NAMALWA (cell line): Measurements from ENCODE around the gene GCK.
"Not testable (repeated sequence)": the region's sequence is repeated elsewhere in the genome, so short reads cannot be mapped to it uniquely, and the experiment has no call there.

Source experiments
- DNase-seq: peaks from one replicate; pipeline ENCODE4 v3.0.0-alpha.2; 2015; ENCODE audit warnings: low spot score

Gene GCK

GRCh38 chr7:44141221-44141850 is 47.9 kb downstream of the GCK start, which contains the start of gene MYL7:
Gene MYL7, minus strand, starts transcription at chr7:44141332. Its CDS starts 27 bp downstream, at chr7:44141305.
- DNase-seq, result no peak

- DNase-seq, result no peak
Measured at GRCh38 chr7:44140341-44140740, 48.9 kb downstream of the GCK start.

DNA sequence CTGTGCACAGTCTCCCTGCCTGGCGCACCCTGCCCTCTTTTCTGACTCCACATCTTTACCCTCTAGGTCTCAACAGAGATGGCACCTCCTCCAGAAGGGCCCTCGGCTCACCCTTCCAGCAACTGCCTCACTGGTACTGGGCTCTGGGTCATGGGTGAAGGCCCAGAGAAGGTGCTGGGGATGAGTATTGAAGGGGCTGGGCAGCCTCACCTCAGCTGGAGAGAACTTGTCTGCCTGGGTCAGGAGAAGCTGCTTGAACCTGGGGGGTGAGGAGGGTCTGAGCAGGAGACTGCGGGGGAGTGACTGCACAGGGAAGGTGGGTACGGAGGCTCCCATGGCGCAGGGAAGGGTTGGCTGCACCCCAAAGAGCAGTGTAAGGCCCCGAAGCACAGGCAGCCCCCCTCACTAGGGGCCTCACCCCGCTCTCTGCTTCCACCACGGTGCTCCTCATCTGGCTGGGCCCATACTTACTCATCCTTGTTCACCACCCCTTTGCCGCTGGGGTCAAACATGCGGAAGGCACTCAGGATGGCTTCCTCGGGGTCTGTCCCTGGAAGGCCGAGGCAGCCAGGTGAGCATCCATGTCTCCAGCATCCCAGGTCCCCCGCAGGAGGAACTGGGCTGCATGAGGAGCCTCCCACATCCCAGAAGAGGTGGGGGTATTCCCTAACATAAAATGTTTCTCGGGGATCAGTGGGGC is 49.8 kb downstream of the GCK start:
- no peak for DNase-seq

GRCh38 chr7:44138698-44139097 is 50.5 kb downstream of the GCK start:
- DNase-seq, result no peak

- no peak for DNase-seq
Measured at GRCh38 chr7:44136731-44137130, 52.5 kb downstream of the GCK start.

- DNase-seq, result no peak
Measured at GRCh38 chr7:44134943-44135628, 54.2 kb downstream of the GCK start.

- no peak for DNase-seq
Measured at GRCh38 chr7:44133295-44133694, 55.9 kb downstream of the GCK start.

GRCh38 chr7:44132039-44132438 is 57.2 kb downstream of the GCK start:
- no peak for DNase-seq

- DNase-seq, result peak; percentile 68
Measured at GRCh38 chr7:44131173-44132029, 57.8 kb downstream of the GCK start.

- no peak for DNase-seq
Measured at GRCh38 chr7:44128721-44129582, 60.3 kb downstream of the GCK start.

DNA sequence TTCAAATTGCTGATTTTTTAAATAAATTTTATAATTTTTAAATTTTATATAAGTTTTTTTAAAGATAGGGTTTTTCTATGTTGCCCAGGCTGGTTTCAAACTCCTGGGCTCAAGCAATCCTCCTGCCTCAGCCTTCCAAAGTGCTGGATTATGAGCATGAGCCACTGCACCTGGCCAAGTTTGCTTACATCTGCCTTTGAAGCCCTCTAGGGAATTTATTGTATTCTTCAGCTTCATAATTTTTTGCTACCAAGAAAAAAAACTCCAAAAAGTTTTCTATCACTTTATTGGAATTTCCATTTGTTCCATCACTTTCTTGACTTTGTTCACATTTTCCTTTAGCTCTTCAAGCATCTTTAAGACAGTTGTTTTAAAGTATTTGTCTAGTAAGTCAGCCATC is 62.1 kb downstream of the GCK start:
- DNase-seq, result peak; percentile 61

- DNase-seq, result not testable (repeated sequence)
Measured at GRCh38 chr7:44126574-44126973, 62.7 kb downstream of the GCK start.

DNA sequence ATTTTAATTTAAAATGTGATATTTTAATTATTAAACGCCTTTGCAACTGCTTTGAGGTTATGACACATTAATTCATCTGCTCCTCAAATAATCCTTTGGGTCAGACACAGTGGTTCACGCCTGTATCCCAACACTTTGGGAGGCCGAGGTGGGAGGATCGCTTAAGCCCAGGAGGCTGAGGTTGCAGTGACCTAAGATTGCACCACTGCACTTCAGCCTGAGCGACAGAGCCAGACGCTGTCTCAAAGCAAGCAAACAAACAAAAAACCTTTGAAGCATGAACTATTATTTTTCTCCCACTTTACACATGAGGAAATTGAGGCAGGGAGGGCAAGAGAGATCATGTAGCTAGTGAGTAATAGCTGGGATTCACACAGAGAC is 64.4 kb downstream of the GCK start:
- peak; percentile 25 for DNase-seq

GRCh38 chr7:44123190-44124003 is 65.8 kb downstream of the GCK start, which contains the start of gene POLD2:
Gene POLD2, minus strand, starts transcription at chr7:44123548. Its CDS starts 1,495 bp downstream, at chr7:44122053.
- peak; percentile 99 for DNase-seq

DNA sequence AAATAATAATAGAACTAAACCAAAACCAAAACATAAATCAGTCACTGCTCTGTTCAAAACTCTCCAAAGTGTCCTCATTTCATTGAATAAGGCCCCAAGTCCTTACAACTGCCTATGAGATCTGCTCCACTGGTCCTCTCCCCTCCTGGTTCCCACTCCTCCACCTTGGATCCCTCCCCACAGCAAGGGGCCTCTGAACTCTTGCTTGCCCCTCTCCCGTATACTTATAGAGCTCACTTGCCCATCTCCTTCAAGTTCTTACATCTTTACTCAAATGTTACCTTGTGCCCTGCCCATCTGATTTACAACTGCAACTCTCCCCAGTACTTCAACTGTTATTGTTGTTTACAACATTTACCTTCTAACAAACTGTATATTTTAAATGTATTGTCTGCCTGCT is 66.7 kb downstream of the GCK start:
- peak; percentile 47 for DNase-seq

DNA sequence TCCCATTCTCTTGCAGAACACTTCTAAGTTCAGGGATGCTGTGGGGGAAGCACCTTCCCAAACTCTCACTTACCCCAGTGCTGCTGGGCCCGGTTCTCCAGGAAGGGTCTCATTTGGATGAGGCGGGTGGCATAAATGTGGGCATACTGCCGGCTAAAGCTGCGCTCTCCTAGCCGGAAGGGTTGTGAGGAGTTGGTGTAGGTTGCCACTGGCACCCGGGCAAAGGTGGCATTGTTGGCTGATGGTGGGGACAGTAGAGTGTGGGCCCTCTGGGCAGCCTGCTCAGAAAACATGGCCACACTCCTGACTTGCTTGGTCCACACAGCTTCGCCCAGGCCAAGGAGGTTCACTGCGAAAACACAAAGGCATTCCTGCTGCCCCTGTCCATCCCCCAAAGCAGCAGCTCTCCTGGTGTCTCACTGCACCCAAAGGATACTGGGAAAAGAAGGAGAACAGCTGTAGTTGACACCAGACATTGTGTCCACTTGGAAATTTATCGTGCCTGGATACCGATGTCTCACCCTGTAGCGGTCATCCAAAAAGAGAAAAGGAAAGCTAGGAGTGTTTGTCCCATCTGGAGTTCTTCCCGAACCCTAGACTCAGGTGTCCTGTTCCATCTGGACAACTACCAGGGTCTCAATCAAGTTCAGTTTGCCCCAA is 67.3 kb downstream of the GCK start:
- no peak for DNase-seq

- no peak for DNase-seq
Measured at GRCh38 chr7:44120395-44120794, 68.8 kb downstream of the GCK start.

DNA sequence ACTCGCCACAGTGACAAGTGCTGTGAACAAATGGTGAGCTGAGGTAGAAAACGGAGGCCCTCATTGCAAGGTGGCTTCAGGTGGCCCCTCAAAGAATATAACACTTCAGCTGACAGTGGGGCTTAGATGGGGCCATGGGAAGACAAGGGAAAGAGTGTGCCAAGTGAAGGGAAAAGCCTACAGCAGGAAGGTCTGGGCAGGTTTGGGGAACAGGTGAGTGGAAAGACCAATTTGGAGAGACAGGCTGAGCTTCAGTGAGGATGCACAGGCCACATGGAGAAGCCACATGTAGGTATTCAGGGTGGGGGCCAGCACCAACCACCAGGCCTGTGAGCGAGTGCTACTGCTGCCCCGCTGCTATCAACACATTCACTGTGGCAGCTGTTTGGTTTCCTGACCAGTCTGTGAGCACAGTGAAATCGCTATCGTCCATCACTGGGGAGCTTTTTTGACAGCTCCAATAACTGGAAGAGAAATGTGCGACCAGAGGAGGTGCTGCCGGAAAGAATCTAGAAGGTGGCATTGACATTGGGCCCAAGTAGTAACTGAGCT is 69.3 kb downstream of the GCK start:
- no peak for DNase-seq

DNA sequence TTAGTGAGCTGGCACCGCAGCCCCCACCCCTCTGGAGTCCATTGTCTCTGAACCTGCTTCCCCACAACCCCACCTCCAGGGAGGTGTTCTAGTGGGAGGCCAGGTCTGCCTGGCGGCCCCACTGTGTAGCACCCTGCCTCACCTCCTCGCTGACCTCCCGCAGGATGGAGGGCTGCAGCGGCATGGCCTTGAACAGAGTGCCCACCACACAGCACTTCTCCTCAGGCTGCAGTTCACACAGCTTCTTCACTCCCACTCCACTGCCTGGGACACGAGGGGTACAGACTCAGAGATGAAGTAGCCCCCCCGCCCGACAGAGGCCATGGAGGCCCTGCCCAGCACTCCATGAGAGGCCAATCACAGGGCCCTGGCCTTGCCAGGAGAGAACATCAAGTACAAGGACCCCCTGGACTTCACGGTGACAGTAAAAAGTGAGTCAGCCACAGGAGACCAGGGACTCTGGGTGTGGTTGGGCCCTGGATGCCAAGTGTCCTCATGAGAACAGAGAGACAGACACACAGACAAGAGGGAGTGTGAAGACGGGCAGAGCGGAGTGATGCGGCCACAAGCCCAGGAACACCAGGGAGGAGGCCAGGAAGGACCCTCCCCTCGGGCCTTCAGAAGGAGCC is 71.3 kb downstream of the GCK start:
- DNase-seq, result no peak
